BLaER1 (cell line): Measurements from ENCODE around the gene ASZ1.

Experiments used
- H3K27ac ChIP-seq: shearing (Covaris generic); formaldehyde crosslinking; 2 replicates; pipeline ENCODE4 v1.8.1; 2022
- H3K27me3 ChIP-seq: shearing (Covaris generic); formaldehyde crosslinking; 2 replicates; pipeline ENCODE4 v1.8.1; 2022
- H3K36me3 ChIP-seq: shearing (Covaris generic); formaldehyde crosslinking; 2 replicates; pipeline ENCODE4 v1.8.1; 2022
- H3K4me1 ChIP-seq: shearing (Covaris generic); formaldehyde crosslinking; 2 replicates; pipeline ENCODE4 v1.8.1; 2022
- H3K4me2 ChIP-seq: shearing (Covaris generic); formaldehyde crosslinking; 2 replicates; pipeline ENCODE4 v1.8.1; 2022
- H3K4me3 ChIP-seq: shearing (Covaris generic); formaldehyde crosslinking; 2 replicates; pipeline ENCODE4 v1.8.1; 2022
- H3K9ac ChIP-seq: shearing (Covaris generic); formaldehyde crosslinking; 2 replicates; pipeline ENCODE4 v1.8.1; 2022
- H3K9me3 ChIP-seq: shearing (Covaris generic); formaldehyde crosslinking; 2 replicates; pipeline ENCODE4 v1.8.1; 2022
- H4K20me1 ChIP-seq: shearing (Covaris generic); formaldehyde crosslinking; 2 replicates; pipeline ENCODE4 v1.8.1; 2022
- Cebpa-rat ChIP-seq: shearing (Covaris generic); IDR thresholded peaks from 2 replicates; pipeline ENCODE4 v1.8.1; 2022

The ASZ1 gene

GRCh38 chr7:117403737-117404136 is 23.6 kb downstream of the ASZ1 start:
- Histone ChIP-seq H3K4me1 (no peaks in the 10 kb centered on the region), H3K27ac (no peak overlapping the region), H3K4me2 (no peak overlapping the region), H3K27me3 (no peaks in the 10 kb centered on the region), H4K20me1 (no peaks in the 10 kb centered on the region), H3K36me3 (no peaks in the 10 kb centered on the region), H3K9me3 (no peaks in the 10 kb centered on the region), H3K4me3 (no peak overlapping the region), H3K9ac (no peak overlapping the region)
- no peak for TF ChIP-seq Cebpa-rat

DNA sequence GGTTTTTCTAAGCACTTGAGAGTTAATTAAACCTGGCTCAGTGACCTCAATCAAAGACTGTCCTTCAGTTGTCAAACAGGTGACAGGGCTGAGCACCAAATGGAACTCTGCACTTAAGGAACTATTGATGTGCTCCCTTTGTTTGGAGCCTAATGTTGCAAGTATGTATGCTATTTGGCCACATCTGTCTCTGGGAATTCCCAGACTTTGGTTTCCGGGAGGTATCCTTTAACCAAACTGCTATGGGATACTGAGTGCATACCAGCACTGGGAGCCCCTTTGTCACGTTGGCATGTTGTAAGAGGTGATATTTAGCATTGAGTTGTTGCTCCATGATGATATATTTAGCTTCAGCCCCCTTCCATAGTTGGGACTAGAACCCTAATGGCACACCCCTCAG is 25.2 kb downstream of the ASZ1 start:
- no peak overlapping the region for H3K4me2 ChIP-seq
- no peak for TF ChIP-seq Cebpa-rat
- H3K9ac ChIP-seq: no peak overlapping the region

DNA sequence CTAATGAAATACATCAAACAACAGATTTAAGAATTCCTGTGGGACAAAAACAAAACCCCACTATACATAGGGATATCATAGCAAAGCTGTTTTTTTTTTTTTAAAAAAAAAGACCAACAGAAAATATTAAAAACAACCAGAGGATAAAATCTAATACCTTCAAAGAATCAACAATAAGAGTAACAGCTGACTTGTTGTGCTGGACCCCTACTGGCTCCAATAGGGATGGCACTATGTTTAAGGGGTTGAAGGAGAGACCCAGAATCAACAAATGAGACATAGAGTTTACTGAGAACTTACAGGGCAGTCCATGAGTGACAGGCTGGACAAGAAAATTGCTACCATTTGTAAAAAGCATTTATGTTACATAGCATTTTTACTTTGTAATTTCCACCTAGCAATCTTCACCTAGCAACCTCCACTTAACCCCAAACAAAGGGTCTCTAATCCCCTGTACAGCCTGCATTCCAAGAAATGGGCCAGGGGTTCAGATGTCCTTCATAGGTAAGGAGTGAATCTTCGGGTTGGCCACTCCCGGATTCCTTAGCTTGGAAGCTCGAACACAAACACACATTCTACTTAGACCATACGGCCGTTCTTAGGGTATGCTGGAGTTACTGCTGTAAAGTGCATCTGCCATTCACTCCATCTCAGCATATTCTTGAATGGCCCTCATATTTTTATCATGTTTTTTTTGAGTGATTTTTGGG is 25.8 kb downstream of the ASZ1 start:
- no peak overlapping the region for H3K4me2 ChIP-seq
- H3K9me3 ChIP-seq: no peaks in the 10 kb centered on the region
- H4K20me1 ChIP-seq: no peaks in the 10 kb centered on the region
- H3K27ac ChIP-seq: no peak overlapping the region
- H3K27me3 ChIP-seq: no peaks in the 10 kb centered on the region
- H3K36me3 ChIP-seq: no peaks in the 10 kb centered on the region
- no peaks in the 10 kb centered on the region for H3K4me1 ChIP-seq
- no peak for TF ChIP-seq Cebpa-rat
- no peak overlapping the region for H3K9ac ChIP-seq
- H3K4me3 ChIP-seq: no peak overlapping the region

More for the DNA sequence above, 25.2 kb downstream of the ASZ1 start:
- Histone ChIP-seq H3K4me3 (no peak overlapping the region), H3K36me3 (no peaks in the 10 kb centered on the region), H3K9me3 (no peaks in the 10 kb centered on the region), H3K4me1 (no peaks in the 10 kb centered on the region), H4K20me1 (no peaks in the 10 kb centered on the region), H3K27me3 (no peaks in the 10 kb centered on the region), H3K27ac (no peak overlapping the region)

- Histone ChIP-seq H3K27ac (no peak overlapping the region), H3K36me3 (no peaks in the 10 kb centered on the region), H3K9ac (no peak overlapping the region), H3K4me3 (no peak overlapping the region), H3K4me2 (no peak overlapping the region), H3K27me3 (no peaks in the 10 kb centered on the region), H3K9me3 (no peaks in the 10 kb centered on the region), H3K4me1 (no peaks in the 10 kb centered on the region), H4K20me1 (no peaks in the 10 kb centered on the region)
- TF ChIP-seq Cebpa-rat: no peak
Observed at GRCh38 chr7:117399820-117400422, 27.4 kb downstream of the ASZ1 start.

DNA sequence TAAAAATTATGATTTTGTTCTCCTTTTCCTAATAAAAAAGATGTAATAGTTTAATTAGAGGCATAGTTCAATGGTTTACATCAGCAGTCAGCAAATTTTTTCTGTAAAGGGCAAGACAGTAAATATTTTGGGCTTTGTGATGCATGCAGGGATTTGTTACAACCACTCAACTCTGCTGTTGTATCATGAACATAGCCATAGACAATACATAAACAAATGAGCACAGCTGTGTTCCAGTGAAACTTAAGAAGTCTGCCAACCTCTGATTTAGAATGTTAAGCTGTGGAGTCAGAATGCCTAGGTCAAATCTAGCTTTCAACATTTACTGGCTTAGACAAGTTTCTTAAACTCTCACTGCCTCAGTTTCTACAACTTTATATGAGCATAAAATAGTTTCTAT is 31.6 kb downstream of the ASZ1 start:
- no peaks in the 10 kb centered on the region for H3K4me1 ChIP-seq
- H3K4me3 ChIP-seq: no peak overlapping the region
- no peaks in the 10 kb centered on the region for H4K20me1 ChIP-seq
- H3K27ac ChIP-seq: no peak overlapping the region
- no peak overlapping the region for H3K4me2 ChIP-seq
- no peaks in the 10 kb centered on the region for H3K27me3 ChIP-seq
- TF ChIP-seq Cebpa-rat: no peak
- H3K36me3 ChIP-seq: no peaks in the 10 kb centered on the region
- H3K9me3 ChIP-seq: no peaks in the 10 kb centered on the region
- no peak overlapping the region for H3K9ac ChIP-seq

DNA sequence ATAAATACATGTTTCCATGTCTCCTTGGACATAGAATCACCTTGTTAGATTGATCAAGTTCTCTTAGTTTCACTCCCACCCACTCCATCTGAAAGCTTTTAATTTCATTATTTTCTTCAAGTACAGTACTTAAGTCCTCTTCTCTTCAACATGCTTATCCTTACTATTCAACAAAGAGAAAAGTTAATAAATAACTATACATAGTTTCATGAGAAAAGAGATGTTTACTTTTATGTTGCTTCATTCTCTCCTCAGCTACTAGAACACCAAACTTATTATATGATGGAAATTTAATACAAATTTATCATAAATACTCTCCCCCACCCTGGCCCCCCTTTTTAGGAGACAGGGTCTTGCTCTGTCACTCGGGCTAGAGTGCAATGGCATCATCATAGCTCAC is 33.5 kb downstream of the ASZ1 start:
- no peak for TF ChIP-seq Cebpa-rat
- Histone ChIP-seq H3K36me3 (no peaks in the 10 kb centered on the region), H3K27me3 (no peaks in the 10 kb centered on the region), H4K20me1 (no peaks in the 10 kb centered on the region), H3K4me3 (no peak overlapping the region), H3K4me1 (no peaks in the 10 kb centered on the region), H3K27ac (no peak overlapping the region), H3K9ac (no peak overlapping the region), H3K4me2 (no peak overlapping the region), H3K9me3 (peaks cover 6% of the 10 kb centered on the region)

GRCh38 chr7:117389871-117390270 is 37.4 kb downstream of the ASZ1 start:
- Histone ChIP-seq H3K9me3 (peaks cover 6% of the 10 kb centered on the region), H3K27ac (no peak overlapping the region), H3K4me2 (no peak overlapping the region), H3K4me3 (no peak overlapping the region), H4K20me1 (no peaks in the 10 kb centered on the region), H3K4me1 (no peaks in the 10 kb centered on the region), H3K36me3 (no peaks in the 10 kb centered on the region), H3K27me3 (no peaks in the 10 kb centered on the region), H3K9ac (no peak overlapping the region)
- no peak for TF ChIP-seq Cebpa-rat

GRCh38 chr7:117386110-117386706 is 41.1 kb downstream of the ASZ1 start:
- H3K4me1 ChIP-seq: no peaks in the 10 kb centered on the region
- no peaks in the 10 kb centered on the region for H3K27me3 ChIP-seq
- H3K4me3 ChIP-seq: no peak overlapping the region
- H3K36me3 ChIP-seq: no peaks in the 10 kb centered on the region
- no peak for TF ChIP-seq Cebpa-rat
- peaks cover 6% of the 10 kb centered on the region for H3K9me3 ChIP-seq
- H3K9ac ChIP-seq: no peak overlapping the region
- H4K20me1 ChIP-seq: no peaks in the 10 kb centered on the region
- no peak overlapping the region for H3K4me2 ChIP-seq
- H3K27ac ChIP-seq: no peak overlapping the region

GRCh38 chr7:117385363-117386109 is 41.8 kb downstream of the ASZ1 start:
- Histone ChIP-seq H3K27me3 (no peaks in the 10 kb centered on the region), H3K9ac (no peak overlapping the region), H3K4me2 (no peak overlapping the region), H4K20me1 (no peaks in the 10 kb centered on the region), H3K9me3 (peaks cover 6% of the 10 kb centered on the region), H3K4me3 (no peak overlapping the region), H3K36me3 (no peaks in the 10 kb centered on the region), H3K4me1 (no peaks in the 10 kb centered on the region), H3K27ac (no peak overlapping the region)
- TF ChIP-seq Cebpa-rat: no peak

DNA sequence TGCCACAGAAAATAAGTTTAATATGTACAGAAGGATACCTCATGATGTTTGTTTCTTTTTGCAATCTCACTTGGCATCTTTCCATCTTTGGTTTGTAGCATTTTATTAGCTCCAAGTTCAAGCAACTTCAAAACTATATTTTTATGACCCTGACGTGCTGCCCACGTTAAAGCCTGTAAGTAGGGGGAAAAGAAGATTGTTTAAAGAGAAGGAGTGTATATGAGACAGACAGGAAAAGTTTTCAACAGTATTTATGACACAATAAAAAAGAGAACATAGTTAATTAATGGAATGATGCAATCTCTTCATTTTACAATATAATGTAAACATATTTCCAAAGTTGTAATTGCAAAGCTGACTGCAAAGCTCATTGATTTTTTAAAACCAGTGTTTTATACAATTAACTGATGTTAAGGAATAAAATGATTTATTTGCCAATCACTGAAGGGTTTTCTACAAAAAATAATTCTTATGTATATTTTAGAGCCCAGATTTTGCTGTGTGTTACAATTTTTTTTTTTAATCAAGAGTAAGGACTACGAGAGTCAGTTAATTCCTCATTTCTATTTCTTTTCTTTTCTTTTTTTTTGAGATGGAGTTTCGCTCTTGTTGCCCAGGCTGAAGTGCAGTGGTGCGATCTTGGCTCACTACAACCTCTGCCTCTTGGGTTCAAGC is 42.5 kb downstream of the ASZ1 start:
- Histone ChIP-seq H4K20me1 (no peaks in the 10 kb centered on the region), H3K9me3 (peaks cover 2% of the 10 kb centered on the region), H3K4me1 (no peaks in the 10 kb centered on the region), H3K9ac (no peak overlapping the region), H3K36me3 (no peaks in the 10 kb centered on the region), H3K4me3 (no peak overlapping the region), H3K27me3 (no peaks in the 10 kb centered on the region), H3K4me2 (no peak overlapping the region), H3K27ac (no peak overlapping the region)
- no peak for TF ChIP-seq Cebpa-rat
